ENCODE results near the gene FGF18.
A peak's percentile ranks its signal among the peaks of the same experiment; 100 is the strongest.
"Not testable (repeated sequence)": the region's sequence is repeated elsewhere in the genome, so short reads cannot be mapped to it uniquely, and the experiment has no call there.

Gene FGF18

DNA sequence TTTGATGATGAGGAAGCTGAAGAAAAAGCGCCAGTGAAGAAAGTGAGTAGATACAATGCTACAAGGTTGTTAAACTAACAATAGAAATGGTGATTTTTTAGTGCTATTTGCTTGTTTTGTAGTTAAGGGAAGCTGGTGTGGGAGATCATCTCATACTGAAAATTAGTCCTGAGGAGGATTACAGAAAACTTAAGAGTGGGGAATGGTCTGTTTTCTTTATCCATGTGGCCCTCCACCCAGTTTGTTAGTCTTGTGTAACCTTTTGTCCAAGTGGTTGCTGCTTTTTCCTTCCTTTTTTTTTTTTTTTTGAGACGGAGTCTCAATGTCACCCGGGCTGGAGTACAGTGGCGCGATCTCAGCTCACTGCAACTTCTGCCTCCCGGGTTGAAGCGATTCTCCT, 19.3 kb upstream of the FGF18 start:
- DNase-seq (ENCODE audit: low read depth): no peak

DNA sequence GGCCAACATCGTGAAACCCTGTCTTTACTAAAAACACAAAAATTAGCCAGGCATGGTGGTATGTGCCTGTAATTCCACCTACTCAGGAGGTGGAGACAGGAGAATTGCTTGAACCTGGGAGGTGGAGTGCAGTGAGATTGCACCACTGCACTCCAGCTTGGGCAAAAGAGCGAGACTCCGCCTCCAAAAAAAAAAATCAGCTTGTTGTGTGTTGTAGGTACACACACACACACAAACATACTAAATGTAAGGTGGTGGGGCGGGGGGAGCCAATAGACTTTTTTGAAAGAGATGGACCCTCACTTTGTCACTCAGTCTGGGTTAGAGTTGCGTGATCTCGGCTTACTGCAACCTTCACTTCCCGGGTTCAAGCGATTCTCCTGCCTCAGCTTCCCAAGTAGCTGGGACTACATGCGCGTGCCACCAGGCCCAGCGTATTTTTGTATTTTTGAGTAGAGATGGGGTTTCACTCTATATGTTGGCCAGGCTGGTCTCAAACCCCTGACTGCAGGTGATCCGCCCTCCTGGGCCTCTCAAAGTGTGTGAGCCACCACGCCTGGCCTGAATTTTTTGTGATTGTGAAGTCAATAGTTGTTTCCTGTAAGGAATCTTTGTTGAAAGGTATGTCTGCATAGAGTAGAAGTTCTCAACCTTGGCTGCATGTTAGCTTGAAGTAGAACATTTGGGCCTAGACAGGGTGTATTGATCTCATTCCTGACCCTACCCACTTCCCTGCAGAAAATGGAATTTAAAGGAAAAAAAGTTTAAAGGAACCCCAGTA, 18.1 kb upstream of the FGF18 start:
- no peak for DNase-seq (ENCODE audit: low read depth)

DNA sequence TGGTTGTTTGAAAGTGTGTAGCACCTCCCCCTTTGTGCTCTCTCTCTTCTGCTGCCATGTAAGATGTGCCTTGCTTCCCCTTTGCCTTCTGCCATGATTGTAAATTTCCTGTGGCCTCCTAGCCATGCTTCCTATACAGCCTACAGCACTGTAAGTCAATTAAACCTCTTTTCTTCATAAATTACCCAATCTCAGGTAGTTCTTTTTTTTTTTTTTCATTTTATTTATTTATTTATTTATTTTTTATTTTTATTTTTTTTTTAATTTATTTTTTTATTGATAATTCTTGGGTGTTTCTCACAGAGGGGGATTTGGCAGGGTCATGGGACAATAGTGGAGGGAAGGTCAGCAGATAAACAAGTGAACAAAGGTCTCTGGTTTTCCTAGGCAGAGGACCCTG, 16.7 kb upstream of the FGF18 start:
- not testable (repeated sequence) for DNase-seq (ENCODE audit: low read depth)

DNA sequence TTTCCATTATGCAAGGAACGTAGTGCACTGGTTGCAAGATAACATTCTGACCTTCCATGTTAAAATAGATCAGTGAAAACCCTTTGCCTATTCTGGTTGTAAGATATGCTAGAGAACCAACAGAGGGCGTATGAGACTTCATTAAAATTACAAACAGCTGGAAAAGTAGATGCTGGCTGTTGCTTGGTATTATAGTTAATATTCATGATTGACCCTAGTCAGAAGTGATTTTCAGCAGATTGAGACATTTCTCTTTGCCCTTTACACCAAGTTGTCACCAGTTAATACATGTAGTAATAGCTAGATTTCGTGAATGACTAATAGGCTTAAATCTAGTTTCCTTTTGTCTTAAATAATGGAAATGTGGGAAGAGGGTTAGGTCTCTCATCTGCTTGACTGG, 13.8 kb upstream of the FGF18 start:
- no peak for DNase-seq (ENCODE audit: low read depth)

DNA sequence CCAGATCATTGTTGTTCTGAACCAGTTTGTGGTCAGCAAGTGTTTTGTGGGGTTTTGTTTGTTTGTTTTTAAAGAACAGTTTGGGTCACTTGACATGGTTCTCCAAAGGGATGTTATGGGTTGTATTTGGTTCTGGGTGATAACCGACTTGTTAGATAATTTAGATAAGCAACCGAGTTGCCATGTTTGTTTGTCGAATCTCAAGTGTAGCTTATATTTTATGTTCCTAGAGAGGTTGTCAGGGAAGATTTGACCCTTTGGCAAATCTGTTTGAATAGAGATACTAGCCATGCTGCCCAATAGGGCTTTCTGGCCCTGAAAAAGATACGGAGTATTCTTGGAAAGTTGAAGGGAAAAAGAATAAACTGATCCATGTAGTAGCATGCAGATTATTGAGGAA, 12.2 kb upstream of the FGF18 start:
- no peak for DNase-seq (ENCODE audit: low read depth)

DNA sequence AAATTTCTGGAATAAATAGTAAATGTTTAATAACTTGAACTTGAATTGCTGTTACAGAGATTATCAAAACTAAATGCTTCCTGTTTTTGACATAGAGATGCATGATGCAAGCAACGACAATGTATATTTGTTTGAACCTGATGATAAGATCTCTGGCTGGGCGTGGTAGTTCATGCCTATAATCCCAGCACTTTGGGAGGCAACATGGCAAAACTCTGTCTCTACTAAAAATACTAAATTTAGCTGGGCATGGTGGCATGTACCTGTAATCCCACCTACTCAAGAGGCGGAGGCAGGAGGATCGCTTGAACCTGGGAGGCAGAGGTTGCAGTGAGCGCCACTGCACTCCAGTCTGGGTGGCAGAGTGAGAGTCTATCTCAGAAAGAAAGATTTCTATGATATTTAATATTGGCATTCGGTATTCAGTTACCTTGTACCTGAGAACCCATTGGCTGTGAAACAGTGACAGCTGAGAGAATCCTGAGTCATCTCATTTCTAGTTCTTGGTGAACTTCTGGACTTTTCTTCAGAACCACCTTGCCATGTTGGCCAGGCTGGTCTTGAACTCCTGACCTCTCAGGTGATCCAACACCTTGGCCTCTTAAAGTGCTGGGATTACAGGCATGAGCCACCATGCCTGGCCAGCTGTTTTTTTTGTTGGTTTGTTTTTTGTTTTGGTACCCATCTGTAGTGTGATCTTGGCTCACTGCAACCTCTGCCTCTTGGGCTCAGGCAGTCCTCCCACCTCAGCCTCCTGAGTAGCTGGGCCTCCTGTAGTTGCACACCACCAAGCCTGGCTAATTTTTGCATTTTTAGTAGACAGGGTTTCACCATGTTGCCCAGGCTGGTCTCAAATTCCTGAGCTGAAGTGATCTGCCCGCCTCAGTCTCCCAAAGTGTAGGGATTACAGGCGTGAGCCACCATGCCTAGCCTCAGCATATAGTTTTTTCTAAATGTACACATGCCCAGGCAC, 10.0 kb upstream of the FGF18 start:
- DNase-seq (ENCODE audit: low read depth): no peak

DNA sequence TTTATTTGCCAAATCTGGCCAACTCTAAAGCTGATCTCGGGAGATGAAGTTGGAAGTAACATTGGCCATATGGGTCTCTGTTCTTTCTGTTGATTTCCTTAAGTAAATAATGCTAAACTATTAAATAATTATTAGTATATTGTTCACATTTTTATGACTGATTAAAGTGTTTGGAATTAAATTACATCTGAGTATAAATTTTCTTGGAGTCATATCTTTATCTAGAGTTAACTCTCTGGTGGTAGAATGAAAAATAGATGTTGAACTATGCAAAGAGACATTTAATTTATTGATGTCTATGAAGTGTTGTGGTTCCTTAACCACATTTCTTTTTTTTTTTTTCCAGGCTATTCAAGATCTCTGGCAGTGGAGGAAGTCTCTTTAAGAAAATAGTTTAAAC, 9.3 kb upstream of the FGF18 start:
- no peak for DNase-seq (ENCODE audit: low read depth)

DNA sequence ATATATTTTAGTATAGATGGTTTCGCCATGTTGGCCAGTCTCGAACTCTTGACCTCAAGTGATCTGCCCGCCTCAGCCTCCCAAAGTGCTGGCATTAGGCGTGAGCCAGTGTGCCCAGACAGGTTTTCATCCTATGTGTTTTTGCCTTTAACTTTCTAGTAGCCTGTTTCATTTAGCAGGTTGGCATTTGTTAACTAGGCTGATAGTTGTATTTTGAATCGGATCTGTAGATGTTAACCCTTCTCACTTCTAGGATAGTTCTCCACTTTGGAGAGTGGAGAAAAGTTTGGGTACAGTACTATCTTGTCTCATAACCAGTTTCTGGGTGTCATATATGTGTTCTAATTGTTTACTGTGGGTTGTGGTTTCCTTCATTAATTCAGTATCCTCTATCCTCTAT, 7.3 kb upstream of the FGF18 start:
- no peak for DNase-seq (ENCODE audit: low read depth)

DNA sequence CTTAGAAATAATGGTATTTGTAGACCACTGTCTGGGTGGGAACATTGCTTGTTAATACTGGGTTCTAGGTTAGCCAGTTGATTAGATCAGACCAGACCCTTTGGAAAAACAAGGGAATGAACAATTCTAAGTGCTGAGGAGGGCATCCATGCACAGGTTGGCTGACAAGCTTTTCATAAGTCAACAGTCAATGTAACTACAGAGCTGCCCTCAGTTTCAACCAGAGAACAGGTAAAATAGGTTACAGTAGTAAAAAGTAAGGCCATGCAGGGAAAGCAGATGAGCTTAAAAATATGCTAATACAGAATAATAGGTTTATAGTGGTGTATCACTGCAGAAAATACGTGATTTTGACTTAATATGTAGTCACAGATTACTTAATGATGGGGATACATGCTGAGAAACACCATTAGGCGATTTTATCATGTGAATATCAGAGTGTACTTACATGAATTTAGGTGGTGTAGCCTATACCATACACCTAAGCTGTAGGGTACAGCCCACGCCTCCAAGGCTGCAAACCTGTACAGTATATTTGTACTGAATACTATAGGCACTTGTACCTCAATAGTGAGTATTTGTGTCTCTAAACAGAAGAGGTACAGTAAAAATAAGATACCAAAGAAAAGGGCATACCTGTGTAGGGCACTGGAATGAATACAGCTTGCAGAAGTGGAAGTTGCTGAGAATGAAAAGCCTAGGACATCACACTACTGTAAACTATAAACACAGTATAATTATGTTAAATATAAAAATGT, 6.1 kb upstream of the FGF18 start:
- no peak for DNase-seq (ENCODE audit: low read depth)

DNA sequence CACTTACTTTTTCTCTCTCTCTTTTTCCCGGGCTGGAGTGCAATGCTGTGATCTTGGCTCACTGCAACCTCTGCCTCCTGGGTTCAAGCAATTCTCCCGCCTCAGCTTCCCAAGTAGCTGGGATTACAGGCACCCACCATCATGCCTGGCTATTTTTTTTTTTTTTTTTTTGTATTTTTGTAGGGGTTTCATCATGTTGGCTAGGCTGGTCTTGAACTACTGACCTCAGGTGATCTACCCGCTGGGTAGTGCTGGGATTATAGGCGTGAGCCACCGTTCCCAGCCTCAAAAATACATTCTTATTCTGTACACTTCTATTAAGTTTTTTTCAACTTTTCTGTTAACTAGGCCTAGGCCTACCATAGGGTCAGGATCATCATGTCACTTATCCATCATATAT, 5.5 kb upstream of the FGF18 start:
- not testable (repeated sequence) for DNase-seq (ENCODE audit: low read depth)

DNA sequence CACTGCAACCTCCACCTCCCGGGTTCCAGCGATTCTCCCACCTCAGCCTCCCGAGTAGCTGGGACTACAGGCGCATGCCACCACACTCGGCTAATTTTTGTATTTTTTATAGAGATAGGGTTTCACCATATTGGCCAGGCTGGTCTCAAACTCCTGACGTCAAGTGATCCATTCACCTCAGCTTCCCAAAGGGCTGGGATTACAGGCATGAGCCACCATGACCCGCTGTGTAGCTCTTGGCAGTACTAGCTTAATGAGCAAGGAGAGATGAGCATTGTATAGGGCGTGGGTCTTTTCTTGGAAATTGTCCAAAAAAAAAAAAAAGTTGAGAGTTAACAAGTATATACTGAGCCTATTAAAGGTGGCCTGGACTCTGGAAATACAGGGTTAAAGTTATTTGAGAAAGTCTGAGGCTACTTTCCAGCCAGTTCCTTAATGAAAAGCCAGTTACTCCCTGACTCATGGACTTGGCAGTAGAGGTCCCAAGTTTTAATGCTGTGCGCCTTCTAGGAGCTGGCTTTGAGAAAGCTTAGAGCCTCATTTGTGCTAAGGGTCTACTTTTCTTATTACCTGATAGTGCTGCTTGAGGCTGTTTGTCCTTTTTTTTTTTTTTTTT, 4.2 kb upstream of the FGF18 start:
- DNase-seq (ENCODE audit: low read depth): no peak

DNA sequence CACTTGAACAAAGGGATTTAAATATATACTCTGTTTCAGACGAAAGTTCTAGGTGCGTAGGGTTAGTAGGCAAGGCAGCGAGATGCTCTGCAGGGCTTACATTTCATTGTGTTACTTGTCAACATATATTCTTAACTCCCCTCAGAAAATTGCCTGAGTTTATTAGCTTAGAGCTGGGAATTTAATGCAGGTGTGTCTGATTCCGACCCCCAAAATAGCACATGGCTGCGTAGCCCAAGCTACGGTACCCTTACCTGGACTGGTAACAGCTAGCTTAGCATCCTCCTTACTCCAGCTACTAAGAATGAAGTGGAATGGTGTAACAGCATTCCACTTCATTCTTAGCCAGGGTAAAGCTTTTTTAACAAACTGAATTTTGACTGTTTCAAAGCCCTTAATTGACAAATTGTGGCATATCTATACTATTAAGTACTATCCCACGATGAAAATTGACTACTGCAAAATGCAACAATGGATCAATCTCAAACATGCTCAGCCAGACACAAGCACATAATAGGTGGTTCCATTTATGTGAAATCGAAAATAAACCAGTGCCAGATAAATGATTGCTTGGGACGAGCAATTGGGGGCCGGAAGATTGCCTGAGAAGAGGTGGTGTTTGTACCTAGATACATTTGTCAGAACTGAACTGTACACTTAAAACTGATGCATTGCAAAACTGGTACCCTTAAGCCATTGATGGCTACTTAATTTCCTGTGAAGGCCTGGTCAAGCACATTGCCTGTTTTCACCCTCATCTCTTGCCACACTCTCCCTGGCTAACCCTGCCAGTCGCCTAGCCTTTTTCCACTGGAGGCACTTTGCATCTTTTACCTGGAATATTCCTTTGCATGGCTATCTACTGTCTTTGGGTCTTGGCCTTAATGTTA, 3.0 kb upstream of the FGF18 start:
- DNase-seq (ENCODE audit: low read depth): no peak

DNA sequence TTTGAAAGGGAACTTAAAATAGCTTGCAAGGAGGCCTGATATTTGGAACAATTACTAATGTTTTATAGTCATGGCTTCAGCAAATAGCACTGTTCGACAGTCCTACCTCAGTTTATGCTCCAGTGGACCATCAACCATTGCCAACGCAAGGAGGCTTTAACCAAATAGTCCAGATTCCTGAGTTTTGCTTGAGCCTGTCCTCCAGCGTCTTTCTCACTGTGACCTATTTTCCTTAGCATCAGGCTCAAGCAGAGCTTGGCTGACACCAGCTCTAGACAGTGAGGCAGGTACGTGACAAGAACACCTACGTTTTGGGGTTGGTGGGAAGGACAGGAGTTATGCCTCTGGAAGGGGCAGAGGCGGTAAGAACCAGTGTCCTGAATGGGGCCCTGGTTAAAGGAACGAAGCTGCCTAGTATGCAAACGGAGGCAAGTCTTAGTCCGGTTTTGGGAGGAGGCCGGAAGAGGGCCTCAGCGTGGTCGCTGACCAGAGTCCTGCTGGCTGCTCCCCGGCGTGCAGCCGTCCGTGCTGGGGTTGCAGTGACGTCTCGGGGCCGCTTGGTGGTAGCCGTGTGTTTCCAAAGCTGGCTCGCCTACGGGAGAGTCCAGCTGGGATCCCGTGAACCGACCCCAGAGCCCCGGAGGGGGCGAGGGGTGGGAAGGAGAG, 998 bp upstream of the FGF18 start:
- peak; percentile 46 for DNase-seq (ENCODE audit: low read depth)

DNA sequence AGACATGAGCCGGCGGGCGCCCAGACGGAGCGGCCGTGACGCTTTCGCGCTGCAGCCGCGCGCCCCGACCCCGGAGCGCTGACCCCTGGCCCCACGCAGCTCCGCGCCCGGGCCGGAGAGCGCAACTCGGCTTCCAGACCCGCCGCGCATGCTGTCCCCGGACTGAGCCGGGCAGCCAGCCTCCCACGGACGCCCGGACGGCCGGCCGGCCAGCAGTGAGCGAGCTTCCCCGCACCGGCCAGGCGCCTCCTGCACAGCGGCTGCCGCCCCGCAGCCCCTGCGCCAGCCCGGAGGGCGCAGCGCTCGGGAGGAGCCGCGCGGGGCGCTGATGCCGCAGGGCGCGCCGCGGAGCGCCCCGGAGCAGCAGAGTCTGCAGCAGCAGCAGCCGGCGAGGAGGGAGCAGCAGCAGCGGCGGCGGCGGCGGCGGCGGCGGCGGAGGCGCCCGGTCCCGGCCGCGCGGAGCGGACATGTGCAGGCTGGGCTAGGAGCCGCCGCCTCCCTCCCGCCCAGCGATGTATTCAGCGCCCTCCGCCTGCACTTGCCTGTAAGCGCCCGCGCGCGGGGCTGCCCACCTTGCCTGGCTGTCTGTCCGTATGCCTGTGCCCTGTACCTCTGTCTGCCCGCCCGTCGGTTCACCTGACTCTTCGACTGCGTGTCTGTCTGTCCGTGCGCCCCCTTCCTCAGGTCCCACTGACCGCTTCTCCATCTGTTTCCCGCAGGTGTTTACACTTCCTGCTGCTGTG, 412 bp downstream of the FGF18 start:
- DNase-seq (ENCODE audit: low read depth): peak; percentile 11

DNA sequence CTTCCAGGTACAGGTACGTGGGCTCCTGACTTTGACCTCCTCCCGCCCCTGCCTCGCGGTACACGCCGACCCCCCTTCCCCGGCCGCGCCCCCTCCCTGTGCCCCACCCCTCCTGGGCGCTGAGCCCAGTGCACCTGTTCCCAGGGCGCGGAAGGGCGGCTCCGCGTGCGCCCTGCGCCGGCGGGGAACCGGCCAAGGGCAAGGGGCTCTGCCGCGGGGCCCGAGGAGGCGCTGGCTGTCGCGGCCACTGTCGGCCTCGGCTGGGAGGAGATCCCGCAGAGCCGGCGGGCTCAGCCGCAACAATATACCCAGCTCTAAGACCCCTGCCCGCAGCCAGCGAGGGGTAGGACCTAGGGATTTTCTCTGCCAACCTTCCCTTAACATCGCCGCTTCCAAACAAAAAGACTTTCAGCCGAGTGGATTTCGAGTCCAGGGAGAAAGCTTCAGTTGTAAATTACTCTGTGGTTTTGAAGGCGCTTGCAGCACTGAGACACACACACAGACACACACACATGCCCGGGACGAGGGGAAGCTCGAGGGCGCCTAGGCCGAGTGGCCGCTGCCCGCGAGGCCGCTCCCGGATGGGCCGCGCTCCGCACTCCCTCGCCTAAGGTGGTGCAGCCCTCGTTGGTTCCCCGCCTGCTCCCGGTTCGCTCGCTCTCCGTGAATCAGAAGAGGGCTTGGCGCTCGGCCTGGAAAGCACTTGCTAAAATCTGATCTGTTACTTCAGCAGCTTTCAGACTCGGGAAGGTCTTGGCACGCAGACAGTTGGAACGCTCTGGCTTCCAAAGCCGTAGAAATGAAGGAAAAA, 1.2 kb downstream of the FGF18 start:
- DNase-seq (ENCODE audit: low read depth): no peak

DNA sequence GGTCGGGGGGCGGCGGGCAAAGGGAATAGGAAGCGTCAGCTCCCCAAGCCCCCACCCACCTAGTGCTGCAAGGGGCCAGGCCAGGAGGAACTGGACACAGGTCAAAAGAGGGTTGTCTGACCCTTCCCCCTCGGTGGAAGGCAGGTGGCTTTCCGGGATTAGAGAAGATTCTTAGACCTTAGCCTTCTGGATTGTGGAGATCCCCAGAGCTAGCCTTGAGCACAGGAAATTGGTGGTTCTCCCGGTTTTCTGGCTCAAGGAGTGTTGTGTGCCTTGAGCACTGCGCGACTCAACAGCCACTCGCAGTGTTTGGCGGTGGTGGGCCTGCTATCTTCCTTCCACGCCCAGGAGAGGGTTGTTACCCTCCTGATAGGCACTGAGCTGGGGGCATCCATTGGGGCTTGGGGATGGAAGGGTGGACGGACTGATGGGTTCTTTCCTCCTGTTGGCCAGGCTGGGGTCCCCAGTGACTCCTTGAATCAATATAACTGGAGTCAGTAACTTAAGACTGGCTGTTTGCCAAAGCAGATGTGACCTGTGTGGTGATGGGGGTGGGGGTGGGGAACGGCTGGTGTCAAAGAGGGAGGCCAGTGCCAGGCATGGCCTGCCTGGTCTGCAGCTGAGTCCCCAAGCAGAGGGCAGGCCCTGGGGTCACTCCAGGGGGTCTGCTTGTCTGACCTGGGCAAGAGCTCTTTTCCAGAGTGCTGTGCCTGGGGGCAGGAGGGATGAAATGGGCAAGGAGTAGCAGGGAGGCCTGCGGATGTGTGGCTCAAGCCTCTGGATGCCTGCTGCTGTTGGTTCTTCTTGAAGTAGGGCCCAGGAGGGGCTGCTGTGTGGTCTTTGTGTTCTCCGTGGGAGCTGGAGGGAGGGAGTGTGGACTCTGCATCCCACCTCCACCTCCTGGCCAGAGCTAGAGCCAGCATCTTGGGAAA, 2.1 kb downstream of the FGF18 start:
- DNase-seq (ENCODE audit: low read depth): no peak

DNA sequence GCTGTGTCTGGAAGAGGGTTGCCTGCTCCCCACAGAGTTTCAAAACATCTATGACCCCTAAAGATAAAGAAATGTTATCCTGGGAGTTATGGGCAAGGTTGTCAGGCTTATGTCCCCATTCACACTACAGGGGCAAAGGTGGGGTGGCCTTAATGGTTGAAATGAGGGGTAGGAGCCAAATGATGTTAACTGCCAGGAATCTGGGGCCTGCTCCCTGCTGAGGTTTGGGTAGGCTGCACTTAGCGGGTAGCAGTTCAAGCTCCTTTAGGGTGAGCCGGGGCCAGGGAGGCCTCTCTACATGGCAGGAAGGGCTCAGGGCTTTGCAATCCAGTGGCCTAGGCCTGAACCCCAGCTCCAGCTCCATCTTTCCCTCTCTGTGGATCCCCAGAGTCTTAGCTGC, 3.0 kb downstream of the FGF18 start:
- no peak for DNase-seq (ENCODE audit: low read depth)

Data from activated T-cell treated with anti-CD3 and anti-CD28 coated beads for 24 hours (primary cell).